Panc1 (cell line): ENCODE results near the gene ACTL7A. TPM values are rescaled to one million over a fixed set of nuclear protein-coding genes. Genes with fewer than 3 reads are reported as not detected.

Source experiments
- ATAC-seq: fragments of 200-7000 bp; cut with Tn5 transposase; 2 replicates; pipeline ENCODE4 v1.9.1; 2020; ENCODE audit warnings: mild to moderate bottlenecking, moderate library complexity
- BruUV-seq: library from RNA; stranded (reverse); fragments of 400-500 nt; replicated peaks from 2 replicates; lab custom pipeline; 2021; lab: Mats Ljungman, UMichigan
- CTCF ChIA-PET: fragments of 300-600 bp; sonication (Branson Sonifier 250); formaldehyde crosslinking; loops from one replicate; lab custom pipeline; 2022; ENCODE audit warnings: antibody characterized with exemption; lab: Charles Lee
- POLR2A ChIA-PET: fragments of 300-600 bp; sonication (Branson Sonifier 250); formaldehyde crosslinking; loops from one replicate; lab custom pipeline; 2022; ENCODE audit warnings: antibody characterized with exemption; lab: Charles Lee
- DNase-seq: peaks from one replicate; pipeline ENCODE4 v3.0.0-alpha.2; 2010; ENCODE audit warnings: low read depth, low spot score
- H3K27ac ChIP-seq: 2 replicates; pipeline ENCODE4 v1.5.1; 2011; ENCODE audit warnings: mild to moderate bottlenecking, low read length, inconsistent platforms
- H3K27me3 ChIP-seq: fragments of 200-500 bp; sonication (Bioruptor generic); 2 replicates; pipeline ENCODE4 v1.6.0; 2014; ENCODE audit warnings: low read length, inconsistent platforms; ENCODE audit not compliant: control insufficient read depth, insufficient read depth
- H3K36me3 ChIP-seq: fragments of 200-500 bp; sonication (Bioruptor generic); 2 replicates; pipeline ENCODE4 v1.5.1; 2014; ENCODE audit warnings: inconsistent platforms, mild to moderate bottlenecking, low read length, moderate library complexity; ENCODE audit not compliant: control insufficient read depth, insufficient read depth
- H3K4me1 ChIP-seq: 2 replicates; pipeline ENCODE4 v1.5.1; 2011; ENCODE audit warnings: inconsistent platforms, mild to moderate bottlenecking, low read length, moderate library complexity; ENCODE audit not compliant: control insufficient read depth, insufficient read depth
- H3K4me3 ChIP-seq, 2 experiments: 2 replicates each; pipeline ENCODE4 v1.5.1; 2011 to 2012; ENCODE audit warnings: low read depth in 2 of 2, low read length in 2 of 2, mild to moderate bottlenecking in 2 of 2, inconsistent platforms in 1 of 2, moderate library complexity in 1 of 2
- H3K9me3 ChIP-seq: fragments of 200-500 bp; sonication (Bioruptor generic); 2 replicates; pipeline ENCODE4 v1.5.1; 2014; ENCODE audit warnings: low read depth, mild to moderate bottlenecking, inconsistent platforms, low read length, moderate library complexity; ENCODE audit not compliant: control insufficient read depth, insufficient read depth
- POLR2AphosphoS5 ChIP-seq: IDR thresholded peaks from 2 replicates; pipeline ENCODE4 v1.6.1; 2012; ENCODE audit warnings: mild to moderate bottlenecking, low read depth, low read length, moderate library complexity
- SIN3A ChIP-seq: IDR thresholded peaks from 2 replicates; pipeline ENCODE4 v1.6.1; 2012; ENCODE audit warnings: low read depth, mild to moderate bottlenecking, low read length, moderate library complexity, borderline replicate concordance; ENCODE audit not compliant: insufficient read depth
- TCF7L2 ChIP-seq: IDR thresholded peaks from 2 replicates; pipeline ENCODE4 v1.6.1; 2011; ENCODE audit warnings: mild to moderate bottlenecking, low read depth, low read length, inconsistent platforms
- in situ Hi-C: cut with HindIII; loops from 2 replicates; pipeline ENCODE4 v1.10.0; 2016; ENCODE audit warnings: low sequenced_read_pairs, low pct_unique_long_range_greater_than_20kb
- intact Hi-C: fragments of 100-400 bp; cut with micrococcal nuclease; formaldehyde crosslinking; loops from one replicate; pipeline ENCODE4 v1.10.0; 2022; ENCODE audit not compliant: unreplicated experiment
- total RNA-seq: library from RNA; stranded (reverse); gene quantifications from one replicate; pipeline ENCODE4 v1.2.1, GENCODE V29; 2021; ENCODE audit not compliant: unreplicated experiment
- TF ChIP-seq, protein P1 (sequence below), 2 experiments: IDR thresholded peaks; 2 replicates each; pipeline ENCODE4 v1.6.1; 2011 to 2012; ENCODE audit warnings: low read depth in 2 of 2, control low read depth in 1 of 2, low read length in 1 of 2, mild to moderate bottlenecking in 1 of 2, moderate library complexity in 1 of 2; ENCODE audit not compliant: insufficient read depth in 1 of 2
- TF ChIP-seq, protein P2 (sequence below): fragments of 450-650 bp; IDR thresholded peaks from 2 replicates; pipeline ENCODE4 v1.5.1; 2017; ENCODE audit warnings: mild to moderate bottlenecking

The ACTL7A gene
- total RNA-seq, 1 experiment from 2014 or later, result not detected

DNA sequence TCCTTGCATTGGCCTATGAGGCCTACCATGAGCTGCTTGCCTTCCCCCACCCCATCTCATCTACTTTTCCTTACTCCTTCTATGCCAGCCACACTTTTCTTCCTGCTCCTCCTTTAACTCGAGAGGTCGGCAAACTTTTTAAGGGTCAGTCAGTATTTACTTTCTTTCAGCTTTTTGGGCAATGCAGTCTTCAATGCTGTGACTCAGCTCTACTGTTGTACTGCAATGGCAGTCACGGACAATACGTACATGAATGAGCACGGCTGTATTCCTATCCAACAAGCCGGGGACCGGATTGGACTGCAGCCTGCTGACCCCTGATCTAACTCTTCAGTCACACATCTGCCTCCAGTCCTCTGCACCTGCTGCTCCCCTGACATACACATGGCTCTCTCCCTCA lies 602 bp upstream of the ACTL7A start:
- Histone ChIP-seq H3K27me3 (no peaks in the 10 kb centered on the region), H3K9me3 (no peaks in the 10 kb centered on the region), H3K4me3 (no peak overlapping the region), H3K36me3 (no peaks in the 10 kb centered on the region), H3K27ac (no peak overlapping the region), H3K4me1 (no peaks in the 10 kb centered on the region)
- intact Hi-C loops, result no loop called here
- no peak for TF ChIP-seq SIN3A
- no peak for TF ChIP-seq TCF7L2
- TF ChIP-seq, protein P1, sequence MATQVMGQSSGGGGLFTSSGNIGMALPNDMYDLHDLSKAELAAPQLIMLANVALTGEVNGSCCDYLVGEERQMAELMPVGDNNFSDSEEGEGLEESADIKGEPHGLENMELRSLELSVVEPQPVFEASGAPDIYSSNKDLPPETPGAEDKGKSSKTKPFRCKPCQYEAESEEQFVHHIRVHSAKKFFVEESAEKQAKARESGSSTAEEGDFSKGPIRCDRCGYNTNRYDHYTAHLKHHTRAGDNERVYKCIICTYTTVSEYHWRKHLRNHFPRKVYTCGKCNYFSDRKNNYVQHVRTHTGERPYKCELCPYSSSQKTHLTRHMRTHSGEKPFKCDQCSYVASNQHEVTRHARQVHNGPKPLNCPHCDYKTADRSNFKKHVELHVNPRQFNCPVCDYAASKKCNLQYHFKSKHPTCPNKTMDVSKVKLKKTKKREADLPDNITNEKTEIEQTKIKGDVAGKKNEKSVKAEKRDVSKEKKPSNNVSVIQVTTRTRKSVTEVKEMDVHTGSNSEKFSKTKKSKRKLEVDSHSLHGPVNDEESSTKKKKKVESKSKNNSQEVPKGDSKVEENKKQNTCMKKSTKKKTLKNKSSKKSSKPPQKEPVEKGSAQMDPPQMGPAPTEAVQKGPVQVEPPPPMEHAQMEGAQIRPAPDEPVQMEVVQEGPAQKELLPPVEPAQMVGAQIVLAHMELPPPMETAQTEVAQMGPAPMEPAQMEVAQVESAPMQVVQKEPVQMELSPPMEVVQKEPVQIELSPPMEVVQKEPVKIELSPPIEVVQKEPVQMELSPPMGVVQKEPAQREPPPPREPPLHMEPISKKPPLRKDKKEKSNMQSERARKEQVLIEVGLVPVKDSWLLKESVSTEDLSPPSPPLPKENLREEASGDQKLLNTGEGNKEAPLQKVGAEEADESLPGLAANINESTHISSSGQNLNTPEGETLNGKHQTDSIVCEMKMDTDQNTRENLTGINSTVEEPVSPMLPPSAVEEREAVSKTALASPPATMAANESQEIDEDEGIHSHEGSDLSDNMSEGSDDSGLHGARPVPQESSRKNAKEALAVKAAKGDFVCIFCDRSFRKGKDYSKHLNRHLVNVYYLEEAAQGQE (IDR thresholded peaks at IDR 0.05; ENCODE audit: insufficient read depth in 1 of 2, low read depth in 2 of 2, low read length in 1 of 2), result no peak
- no peak for TF ChIP-seq POLR2AphosphoS5
- TF ChIP-seq, protein P2, sequence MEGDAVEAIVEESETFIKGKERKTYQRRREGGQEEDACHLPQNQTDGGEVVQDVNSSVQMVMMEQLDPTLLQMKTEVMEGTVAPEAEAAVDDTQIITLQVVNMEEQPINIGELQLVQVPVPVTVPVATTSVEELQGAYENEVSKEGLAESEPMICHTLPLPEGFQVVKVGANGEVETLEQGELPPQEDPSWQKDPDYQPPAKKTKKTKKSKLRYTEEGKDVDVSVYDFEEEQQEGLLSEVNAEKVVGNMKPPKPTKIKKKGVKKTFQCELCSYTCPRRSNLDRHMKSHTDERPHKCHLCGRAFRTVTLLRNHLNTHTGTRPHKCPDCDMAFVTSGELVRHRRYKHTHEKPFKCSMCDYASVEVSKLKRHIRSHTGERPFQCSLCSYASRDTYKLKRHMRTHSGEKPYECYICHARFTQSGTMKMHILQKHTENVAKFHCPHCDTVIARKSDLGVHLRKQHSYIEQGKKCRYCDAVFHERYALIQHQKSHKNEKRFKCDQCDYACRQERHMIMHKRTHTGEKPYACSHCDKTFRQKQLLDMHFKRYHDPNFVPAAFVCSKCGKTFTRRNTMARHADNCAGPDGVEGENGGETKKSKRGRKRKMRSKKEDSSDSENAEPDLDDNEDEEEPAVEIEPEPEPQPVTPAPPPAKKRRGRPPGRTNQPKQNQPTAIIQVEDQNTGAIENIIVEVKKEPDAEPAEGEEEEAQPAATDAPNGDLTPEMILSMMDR, result no peak
- ChIA-PET CTCF (no interaction called here), POLR2A (no interaction called here)
- ATAC-seq (no peak), DNase-seq (no peak)
- BruUV-seq, result no TSS peak
- in situ Hi-C loops, result no loop called here

DNA sequence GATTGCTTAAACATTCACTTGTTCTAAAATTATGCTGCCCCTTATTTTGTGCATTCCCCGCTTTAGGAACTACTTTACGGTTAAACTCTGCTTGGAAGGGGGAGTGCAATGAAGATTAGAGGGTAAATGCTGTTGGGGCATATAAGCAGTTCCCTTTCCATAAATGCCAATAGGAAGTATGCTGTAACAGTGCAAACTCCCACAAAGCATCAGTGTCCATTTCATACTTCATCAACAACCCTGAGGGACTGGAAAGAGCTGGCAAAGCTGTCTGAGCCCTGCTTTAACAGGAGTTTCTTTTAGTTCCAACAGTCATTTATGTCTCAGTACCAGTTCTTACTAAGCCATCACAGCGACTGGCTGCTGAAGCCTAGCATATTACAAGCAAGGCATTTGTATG lies 1.8 kb downstream of the ACTL7A start:
- no peak overlapping the region for H3K27ac ChIP-seq
- no TSS peak for BruUV-seq
- no peak overlapping the region for H3K4me3 ChIP-seq
- intact Hi-C loops (no loop called here), in situ Hi-C loops (no loop called here)
- no peaks in the 10 kb centered on the region; the same call in 1 of the 2 replicates for H3K36me3 ChIP-seq
- ATAC-seq, result no peak
- POLR2A ChIA-PET, result no interaction called here
- CTCF ChIA-PET, result no interaction called here
- H3K4me1 ChIP-seq, result no peaks in the 10 kb centered on the region
- H3K9me3 ChIP-seq, result no peaks in the 10 kb centered on the region
- no peak for DNase-seq
- TF ChIP-seq POLR2AphosphoS5 (no peak), SIN3A (no peak), TCF7L2 (no peak)
- no peaks in the 10 kb centered on the region for H3K27me3 ChIP-seq

DNA sequence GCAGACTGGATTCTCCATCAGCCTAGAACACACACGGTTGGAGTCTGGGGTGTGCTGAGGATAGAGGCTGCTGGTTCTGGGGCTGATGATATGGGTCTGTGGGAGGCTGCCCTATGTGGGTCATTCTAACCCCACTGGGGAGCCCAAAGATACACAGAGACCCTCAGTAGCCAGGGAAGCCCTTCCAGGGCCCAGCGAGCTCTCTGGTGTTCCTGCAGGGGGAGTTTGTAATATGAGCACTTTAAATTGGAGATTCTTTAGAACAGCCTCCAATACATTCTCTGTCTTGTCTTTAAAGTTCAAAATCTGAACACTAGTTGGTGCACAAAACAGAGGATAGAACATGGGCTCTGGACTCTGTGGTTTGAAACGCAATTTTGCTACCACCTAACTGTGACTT lies 2.4 kb downstream of the ACTL7A start:
- ATAC-seq (no peak; the same call in 1 of the 2 replicates), DNase-seq (no peak)
- Histone ChIP-seq H3K4me3 (no peak overlapping the region), H3K27me3 (no peaks in the 10 kb centered on the region), H3K9me3 (no peaks in the 10 kb centered on the region), H3K27ac (no peak overlapping the region), H3K36me3 (no peaks in the 10 kb centered on the region; the same call in 1 of the 2 replicates), H3K4me1 (no peaks in the 10 kb centered on the region)
- CTCF ChIA-PET, result no interaction called here
- POLR2A ChIA-PET, result no interaction called here
- intact Hi-C loops (no loop called here), in situ Hi-C loops (no loop called here)
- no TSS peak for BruUV-seq
- TF ChIP-seq, protein P1 (IDR thresholded peaks at IDR 0.05; ENCODE audit: insufficient read depth in 1 of 2, low read depth in 2 of 2, low read length in 1 of 2), result no peak
- no peak for TF ChIP-seq TCF7L2
- no peak for TF ChIP-seq POLR2AphosphoS5
- TF ChIP-seq, protein P2, result no peak
- no peak for TF ChIP-seq SIN3A
